HG03066 (cell line): Measurements from ENCODE around the gene FBH1.

ENCODE experiments used
- ATAC-seq: cut with Tn5 transposase; IDR thresholded peaks from one replicate; pipeline ENCODE4 v1.9.1; 2021; ENCODE audit warnings: low read depth; ENCODE audit not compliant: unreplicated experiment

Gene FBH1

GRCh38 chr10:5973069-5973468, 83.0 kb downstream of the FBH1 start:
- no peak for ATAC-seq

DNA sequence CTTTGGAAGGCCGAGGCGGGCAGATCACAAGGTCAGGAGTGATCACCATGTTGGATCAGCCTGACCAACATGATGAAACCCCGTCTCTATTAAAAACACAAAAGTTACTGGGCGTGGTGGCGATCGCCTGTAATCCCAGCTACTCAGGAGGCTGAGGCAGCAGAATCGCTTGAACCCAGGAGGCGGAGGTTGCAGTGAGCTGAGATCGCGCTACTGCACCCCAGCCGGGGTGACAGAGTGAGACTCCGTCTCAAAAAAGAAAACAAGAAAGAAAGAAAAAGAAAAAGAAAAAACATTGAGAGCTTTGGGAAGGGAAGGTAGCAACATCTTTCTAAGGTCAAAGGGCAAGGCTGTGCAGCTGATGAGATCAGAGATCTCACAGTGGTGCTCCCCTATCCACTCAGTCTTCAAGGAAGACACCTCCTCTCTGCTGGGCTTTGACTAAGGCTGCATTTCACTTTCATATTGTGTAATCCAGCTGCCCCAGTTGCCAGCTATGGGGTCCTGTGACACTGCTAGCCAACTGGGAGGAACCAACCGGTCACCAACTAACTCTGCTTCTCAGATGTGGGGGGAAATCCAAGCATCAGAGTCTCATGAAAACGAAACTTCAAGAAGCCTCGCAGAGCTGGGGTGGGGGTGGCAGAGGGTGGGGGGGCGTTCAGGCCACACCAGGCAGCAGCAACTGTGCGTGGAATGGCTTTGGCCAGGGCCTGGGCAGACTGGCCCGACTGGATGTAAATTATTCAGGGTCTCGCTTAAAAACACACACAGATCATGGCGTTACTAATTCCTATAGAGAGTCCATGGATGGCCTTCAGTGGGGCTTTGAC, 85.8 kb downstream of the FBH1 start:
- ATAC-seq: peak; percentile 48

DNA sequence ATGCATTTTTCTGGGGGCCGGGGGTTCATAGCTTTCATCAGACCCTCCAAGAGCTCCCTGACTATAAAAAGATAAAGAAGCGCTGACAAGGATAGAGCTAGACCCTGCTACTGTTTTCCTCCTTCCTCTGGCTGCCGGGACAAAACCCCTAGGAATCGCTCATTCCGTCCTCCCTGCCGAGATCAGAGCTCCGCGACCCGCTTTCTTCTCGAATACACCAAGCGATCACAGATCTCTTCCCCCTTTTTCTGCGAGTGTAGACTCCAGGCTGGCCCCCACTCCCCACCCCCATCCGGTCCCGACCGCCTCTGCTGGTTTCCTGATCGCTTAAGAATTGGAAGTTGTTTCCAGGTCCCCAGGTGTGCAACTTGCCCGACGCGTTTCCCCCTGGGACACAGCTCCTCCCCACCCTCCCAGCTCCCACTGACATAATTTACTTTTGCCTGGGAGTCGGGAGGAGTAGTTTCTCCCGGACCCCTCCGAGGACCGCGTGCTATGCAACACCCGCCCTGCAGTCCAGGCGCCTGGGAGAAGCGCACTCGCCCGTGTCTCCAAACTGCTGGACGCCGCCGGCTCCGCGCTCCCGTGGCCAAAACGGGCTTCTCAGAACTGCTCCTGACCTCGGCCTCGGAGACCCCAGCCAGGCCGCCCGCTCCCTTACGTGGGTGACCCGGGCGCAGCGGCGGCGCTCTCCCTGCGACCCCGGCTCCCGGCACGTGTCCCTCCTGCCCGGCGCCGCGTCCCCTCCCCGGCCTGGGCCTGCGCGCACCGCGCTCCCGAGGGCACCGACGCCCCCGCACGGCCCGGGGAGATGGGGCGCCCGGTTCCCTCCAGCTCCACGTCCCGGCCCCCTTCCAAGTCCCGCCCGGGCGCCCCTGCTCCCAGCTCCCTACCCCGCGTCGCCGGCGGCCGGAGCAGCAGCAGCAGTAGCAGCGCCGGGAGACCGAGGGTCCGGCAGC, 86.7 kb downstream of the FBH1 start:
- peak; percentile 11 for ATAC-seq

- ATAC-seq: peak; percentile 67
Observed at GRCh38 chr10:5977471-5978229, 87.6 kb downstream of the FBH1 start, which contains the start of gene IL15RA. Gene IL15RA, minus strand, starts transcription at chr10:5977543. Its CDS starts 51 bp downstream, at chr10:5977492.

DNA sequence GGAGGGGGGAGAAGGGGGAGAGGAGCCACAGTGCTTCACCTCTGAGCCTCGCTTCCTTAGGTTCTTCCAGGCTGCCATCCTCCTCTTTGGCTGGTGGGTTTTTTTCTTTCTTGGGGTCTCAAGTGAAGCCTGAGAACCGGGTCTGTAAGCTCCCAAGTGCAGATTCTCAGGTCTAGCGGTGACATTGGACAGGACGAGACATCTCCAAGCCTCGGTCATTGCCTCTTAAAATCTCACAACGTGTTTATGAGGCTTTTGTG, 88.1 kb downstream of the FBH1 start:
- ATAC-seq: no peak

- no peak for ATAC-seq
Observed at GRCh38 chr10:5981529-5981928, 91.5 kb downstream of the FBH1 start.

DNA sequence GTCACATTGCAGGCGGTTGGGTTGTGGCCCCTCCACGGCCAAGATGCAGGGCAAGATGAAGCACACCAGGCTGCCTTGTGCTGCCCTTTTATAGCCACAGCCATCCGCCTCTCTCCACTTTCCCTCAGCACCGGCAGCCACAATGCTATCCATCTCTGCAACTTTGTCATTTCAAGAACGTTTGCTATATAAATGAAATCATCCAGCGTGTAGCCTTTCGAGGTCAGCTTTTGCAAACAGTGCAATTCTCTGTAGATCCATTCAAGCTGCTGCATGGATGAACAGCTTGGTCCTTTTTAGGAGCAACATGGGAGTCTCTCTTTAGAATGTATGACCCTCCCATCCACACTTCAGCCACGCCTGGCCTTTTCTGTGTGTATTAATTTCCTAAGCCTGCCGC, 93.7 kb downstream of the FBH1 start:
- no peak for ATAC-seq

DNA sequence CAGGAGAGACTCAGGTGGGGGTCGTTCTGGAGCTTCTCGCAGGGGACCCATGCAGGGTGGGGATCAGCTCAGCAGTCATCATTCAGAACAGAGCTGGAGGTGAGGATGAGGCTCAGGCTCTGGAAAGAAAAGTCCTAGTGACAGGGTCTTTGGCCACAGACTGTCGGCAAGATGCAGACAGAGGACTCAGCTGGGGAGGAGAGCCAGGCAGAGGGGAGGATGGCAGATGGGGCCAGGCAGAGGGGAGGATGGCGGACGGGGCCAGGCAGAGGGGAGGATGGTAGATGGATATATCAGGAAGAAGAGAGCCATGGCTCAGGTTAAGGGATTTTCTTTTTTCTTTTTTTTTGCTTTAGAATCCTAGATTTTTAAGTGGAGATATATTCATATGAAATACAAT, 95.0 kb downstream of the FBH1 start:
- no peak for ATAC-seq
